NCI-H2107 treated with DMSO at 0.1 percent for 48 hours (cell line): Measurements from ENCODE around the gene GAK.

ENCODE experiments used
- DNase-seq: peaks from one replicate; lab custom pipeline; 2025; ENCODE audit not compliant: unreplicated experiment; lab: John Stamatoyannopoulos, UW

GAK gene

DNA sequence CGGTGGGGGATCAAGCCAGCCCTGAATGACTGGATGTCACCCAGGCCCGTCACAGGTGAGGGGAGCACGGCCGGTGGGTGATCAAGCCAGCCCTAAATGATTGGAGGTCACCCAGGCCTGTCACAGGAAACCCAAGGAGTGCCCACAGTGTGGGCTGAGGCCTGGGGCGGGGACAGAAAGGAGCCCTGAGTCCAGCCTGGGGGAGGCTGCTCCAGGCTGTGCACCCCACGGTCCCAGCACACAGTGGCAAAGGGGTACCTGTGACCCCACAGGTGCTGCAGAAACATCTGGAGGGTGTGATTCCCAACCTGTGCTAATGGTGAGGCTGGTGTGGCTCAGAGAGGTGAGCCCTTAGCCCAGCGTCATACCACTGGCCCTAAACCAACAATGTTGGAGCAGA is 100.0 kb downstream of the GAK start:
- DNase-seq = no peak

- no peak for DNase-seq
Observed at GRCh38 chr4:831483-831805, 100.7 kb downstream of the GAK start.

DNA sequence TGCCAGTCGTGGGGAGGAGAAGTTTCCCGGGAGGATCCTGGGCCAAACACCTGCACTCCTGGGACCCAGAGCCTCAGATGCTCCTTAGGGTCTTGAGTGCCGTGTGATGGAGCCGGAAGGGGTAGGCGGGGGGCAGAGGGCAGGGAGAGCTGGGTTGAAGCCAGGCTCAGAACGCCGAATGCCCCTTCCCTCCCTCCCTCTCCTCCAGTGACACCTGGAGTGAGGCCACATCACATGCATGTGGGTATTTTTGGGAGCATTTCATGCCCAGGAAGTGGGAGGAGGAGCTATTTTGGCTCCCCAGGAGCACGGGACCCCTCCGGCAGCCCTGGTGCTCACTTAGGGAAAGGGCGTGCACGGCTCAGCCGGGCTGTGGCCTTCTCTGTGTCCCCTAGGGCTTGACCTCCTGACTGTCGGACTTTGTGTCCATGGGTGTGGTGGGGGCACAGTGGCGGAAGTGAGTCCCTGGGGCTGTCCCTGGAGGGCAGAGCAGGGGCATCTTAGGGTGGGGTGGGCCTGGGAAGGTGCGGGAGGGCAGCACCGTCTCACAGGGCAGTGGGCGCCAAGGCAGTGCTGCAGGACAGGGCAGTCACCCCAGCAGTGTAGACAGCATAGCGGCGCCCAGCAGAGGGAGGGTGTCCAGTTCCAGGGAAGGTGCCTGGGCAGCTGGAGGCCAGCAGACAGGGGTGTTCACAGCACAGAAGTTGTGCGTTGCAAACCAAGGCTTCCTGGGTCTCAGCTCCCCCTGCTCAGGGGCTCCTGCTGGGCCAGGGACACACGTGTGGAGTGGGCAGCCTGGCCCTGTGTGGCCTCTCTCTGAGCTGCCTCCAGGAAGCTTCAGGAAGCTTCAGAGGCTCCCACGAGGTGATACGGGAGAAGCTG is 101.3 kb downstream of the GAK start:
- no peak for DNase-seq

DNA sequence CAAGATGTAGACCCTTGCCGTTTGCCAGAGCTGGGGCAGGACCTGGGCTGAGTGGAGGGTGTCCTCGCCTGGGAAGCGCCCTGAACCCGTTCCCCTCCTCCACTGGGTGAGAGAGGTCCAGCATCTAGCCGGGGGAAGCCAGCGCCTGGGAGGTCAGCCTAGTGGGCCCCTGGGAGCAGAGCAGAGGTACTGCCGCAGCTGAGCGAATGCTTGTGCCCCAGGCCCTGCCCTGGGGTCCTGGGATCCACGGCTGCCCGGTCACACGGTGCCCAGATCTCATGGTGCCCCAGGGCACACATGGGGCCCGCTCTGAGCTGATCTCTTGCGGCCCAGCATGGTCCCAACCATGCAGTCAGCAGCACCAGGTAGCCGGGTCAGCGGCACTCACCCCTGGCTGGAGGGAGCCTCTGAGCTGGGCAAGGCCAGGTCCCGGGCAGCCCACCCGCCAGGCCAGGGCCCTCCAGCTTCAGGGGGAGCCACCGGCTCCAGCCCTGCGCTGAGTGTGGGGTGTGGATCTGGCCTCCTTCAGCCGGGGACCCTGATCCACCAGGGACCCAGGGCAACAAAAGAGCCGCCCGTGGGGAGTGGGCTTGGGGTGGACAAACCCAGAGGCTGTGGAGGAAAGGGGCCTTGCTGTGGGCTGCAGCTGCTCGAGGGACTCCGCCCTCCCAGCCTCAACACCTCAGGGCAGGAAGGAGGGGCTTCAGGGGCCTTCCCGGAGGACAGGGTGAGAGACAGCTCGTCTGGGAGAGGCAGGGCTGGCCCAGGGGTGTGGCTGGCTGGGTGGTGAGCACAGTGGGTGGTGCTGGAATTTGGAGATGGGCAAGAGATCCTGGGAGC is 102.1 kb downstream of the GAK start:
- DNase-seq = no peak

DNA sequence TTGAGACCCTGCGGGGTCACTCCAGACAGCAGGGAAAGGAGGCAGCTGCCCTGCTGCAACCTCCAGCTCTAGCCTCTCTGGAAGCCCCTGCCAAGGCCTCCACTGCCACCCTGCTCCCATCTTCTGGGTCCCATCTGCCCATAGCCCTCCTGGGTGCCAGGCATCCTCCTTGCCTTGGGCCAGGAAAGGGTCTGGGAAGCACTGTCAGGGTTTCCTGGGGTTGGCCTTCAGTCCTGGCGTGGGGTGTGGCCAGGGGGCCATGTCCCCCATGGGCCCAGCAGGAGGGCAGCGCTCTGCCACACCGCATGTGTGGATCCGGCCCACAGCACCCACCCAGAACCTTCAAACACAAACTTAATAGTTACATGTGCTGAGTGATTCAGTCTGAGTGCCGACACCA is 102.8 kb downstream of the GAK start:
- no peak for DNase-seq

DNA sequence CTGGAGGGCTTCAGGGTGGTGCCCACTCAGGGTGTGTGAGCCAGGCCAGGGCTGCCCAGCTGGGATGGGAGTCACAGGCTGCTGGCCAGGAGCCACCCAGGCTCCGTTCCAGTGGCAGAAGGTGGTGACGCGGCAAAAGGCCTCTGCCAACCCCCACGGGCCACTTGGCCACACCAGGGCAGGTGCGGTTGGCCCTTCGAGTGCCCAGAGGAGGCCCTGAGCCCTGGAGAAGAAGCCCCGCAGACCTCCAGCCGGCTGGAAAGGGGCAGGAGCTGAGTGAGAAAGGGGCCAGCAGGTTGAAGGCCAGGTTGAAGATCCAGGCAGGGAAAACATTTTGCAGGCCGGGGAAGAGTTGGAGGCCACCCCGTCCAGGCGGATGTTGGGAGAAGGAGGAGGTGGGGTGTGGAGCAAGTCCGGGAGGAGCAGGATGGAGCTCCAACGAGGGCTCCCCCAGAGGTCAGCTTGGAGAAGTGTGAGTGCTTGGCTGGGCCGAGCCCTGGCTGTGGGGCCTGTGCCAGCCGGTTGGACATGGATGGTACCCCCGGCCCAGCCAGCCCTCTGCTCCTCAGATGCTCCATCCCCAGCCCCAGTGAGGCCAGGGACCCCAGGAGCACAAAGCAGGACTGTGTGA is 103.4 kb downstream of the GAK start:
- no peak for DNase-seq

DNA sequence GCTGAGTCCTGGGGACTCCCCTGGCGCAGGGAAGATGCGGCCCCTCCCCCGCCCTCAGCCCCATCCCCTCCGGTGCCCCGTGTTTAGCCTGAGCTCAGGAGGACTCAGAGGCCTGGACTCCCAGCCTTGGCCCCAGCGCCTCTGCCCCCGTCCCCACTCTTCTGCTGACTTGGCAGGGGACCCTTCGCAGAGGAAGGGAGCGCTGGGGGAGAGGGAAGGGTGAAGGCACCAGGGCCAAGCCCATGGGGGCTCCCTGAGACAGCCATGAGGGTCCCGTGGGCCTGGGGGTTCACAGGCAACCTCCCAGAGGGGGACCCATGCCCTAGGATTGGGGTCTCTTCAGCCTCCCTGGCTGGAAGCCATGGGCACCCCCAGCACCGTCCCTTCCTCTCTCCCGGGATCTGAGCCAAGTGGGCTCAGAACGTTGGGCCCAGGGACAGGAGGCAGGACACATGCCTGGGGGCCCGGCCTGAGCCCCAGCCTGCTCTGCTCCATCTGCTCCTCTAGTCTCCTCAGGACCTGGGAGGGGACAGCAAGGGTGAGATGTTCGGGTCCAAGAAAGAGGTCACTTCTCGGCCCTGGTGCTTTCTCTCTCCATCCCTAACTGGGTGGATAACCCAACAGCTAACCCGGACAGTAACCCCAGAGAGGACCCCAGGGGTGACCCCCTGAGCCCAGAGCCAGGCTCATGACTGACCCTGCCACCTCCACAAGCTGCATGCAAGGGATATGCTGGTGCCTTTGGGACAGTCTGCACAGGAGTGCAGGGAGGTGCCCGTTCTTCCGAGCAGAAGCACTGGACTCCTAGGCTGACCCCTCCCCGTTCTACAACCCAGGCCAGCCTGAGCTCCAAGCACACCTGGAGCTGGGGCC is 104.7 kb downstream of the GAK start:
- no peak for DNase-seq

- DNase-seq = no peak
Observed at GRCh38 chr4:826508-827208, 105.5 kb downstream of the GAK start.

DNA sequence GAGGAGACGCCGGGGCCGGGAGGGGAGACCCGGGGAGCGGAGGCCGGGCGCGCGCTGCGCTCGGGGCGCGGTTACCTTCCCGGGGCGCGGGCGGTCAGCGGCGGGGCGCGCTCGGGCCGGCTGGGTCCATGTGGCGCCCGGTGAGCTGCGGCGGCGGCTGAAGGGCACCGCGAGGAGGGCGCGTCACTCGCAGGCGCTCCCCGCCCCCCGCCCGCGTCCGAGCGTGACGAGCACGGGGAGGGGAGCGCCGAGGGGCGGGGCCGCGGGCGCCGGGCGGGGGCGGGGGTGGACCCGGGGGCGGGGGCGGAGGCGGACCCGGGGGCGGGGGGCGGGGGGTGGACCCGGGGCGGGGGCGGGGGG is 106.2 kb downstream of the GAK start, which contains the start of gene CPLX1:
Gene CPLX1, minus strand, starts transcription at position 159 of the 360 bp plus-strand sequence. CDS start 1,607 bp downstream, outside the sequence.
- DNase-seq = no peak

- no peak for DNase-seq
Observed at GRCh38 chr4:825063-825970, 106.8 kb downstream of the GAK start.

DNA sequence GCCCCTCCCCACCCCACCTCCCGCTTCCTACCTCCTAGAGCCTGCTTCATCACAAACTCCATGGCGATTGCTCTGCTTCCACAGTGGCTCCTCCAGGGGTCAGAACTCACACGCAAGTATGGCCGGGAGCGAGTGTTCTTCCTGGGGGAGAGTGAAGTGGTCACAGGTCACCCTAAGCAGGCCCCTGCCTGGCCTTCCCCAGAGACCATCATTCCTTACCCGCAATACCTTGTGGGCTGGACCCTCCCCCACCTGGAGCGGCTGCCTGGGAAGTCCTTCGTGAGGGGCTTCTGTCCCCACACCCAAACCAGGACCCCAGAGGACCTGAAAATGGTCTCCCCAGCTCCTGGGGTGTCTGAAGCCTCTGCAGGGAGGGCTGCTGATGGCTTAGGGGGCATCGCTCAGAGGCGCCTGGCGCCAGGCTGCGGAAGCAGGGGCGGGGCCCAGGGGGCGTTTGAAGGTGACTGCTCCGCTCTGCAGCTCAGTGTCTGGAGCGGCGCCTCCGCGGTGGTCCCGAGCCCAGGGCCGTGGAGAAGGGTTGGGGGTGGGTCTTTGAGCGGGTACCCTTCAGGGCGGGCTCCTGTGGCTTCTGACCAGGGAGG is 107.6 kb downstream of the GAK start:
- no peak for DNase-seq

GRCh38 chr4:823761-824460 is 108.2 kb downstream of the GAK start:
- no peak for DNase-seq

DNA sequence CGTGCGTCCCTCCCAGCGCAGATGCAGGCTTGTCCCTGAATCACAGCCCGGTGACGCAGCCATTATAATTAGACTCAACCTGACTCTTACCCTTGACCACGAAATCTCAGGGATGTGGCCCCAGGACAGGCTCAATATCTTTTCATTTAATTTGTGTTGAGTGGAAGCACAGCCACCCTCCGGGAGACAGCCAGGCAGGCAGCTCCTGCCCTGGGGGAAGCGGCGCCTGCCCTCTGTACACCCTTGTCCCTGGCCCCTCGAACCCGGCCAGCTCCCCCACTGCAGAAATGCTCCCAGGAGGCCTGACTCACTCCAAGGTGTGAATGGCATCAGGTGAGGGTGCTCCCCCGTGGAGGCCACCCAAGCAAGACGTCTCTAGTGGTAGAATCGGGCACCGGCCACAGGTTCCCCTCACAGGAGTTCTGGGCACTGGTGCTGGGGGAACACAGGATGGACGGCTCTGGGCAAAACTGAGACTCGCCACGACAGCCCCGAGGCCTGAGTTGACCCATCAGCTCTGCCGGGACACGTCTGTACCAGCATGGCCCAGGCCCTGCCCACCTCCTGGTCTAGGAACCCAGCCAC is 108.8 kb downstream of the GAK start:
- no peak for DNase-seq

DNA sequence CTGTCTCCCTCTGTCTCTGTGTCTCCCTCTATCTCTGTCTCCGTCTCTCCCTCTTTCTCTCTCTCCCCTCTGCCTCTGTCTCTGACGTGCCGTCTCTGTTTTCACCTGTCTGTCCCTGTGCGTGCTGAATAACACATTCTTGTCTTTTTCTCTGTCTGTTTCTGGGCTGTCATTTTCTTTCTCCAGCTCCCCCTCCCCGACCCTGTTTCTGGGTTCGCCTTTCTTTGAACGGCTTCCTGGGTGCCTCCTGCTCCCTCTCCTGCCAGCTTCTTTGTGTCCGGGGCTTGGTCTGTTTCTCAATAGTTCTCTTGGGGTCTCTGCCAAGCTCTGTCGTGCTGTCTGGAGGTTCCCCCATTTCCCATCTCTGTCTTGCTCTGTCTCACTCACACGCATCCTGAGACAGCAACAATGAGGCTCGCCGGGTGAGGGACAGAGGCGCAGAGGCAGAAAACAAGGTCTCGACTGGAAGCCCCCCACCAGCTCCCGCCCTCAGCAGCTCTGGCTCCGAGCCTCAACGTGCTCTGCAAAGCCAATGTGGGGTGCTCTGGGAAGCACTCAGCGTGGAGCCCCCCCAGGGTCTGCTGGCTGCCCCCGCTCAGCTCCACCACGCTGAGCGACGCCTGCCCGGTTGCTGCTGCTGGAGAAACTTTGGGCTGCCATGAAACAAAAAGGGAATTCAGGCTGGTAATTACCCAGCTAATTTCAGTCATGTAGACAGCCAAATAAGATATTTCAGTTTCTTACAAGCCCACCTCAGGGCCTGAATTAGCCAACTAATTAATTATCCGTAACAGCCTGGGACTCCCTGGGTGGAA is 109.5 kb downstream of the GAK start:
- DNase-seq = no peak

DNA sequence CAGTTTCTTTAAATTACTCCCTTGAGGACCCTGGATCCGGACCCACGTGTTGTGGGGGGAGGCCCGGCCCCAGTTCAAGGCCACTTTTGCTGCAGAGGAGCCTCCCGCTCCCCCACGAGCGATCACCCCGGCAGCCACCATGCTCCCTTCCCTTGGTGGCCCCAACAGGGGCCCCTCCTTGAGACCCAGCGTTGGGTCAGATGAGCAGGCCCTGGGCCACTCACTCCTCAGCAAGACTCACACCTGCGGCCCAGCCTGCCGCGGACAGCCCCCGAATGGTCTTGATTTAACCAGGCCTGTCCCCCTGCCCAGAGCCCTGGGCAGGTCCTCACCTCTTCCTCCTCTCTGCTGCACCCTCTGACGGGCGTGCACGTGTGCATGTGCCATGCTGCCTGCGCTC is 110.5 kb downstream of the GAK start:
- DNase-seq = no peak

DNA sequence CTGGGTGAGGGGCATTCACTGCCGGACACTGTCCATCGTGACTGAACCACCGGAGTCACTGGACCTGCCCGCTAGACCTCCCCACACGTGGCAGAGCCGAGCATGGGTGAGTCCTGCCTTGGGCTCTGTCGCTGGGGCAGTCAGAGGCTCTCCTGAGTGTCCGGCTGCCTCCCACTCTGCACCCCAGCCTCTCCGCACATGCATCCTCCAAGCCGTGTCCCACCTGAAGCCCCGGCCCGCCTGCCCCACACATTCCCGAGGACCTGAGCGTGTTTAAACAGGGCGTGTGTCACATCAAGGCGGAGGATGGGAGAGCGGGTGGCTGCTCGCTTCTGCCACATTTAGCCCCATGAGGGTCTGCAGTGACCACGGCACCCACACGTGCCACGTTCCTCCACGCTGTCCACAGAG is 110.9 kb downstream of the GAK start:
- DNase-seq = no peak
